OCI-LY3 (cell line): Measurements from ENCODE around the gene LILRB2.

ENCODE experiments used
- H2AFZ ChIP-seq: fragments of 200-600, 300-600 bp; shearing (Covaris generic); 2 replicates; pipeline ENCODE4 v1.6.0; 2014; ENCODE audit warnings: antibody characterized with exemption, low read depth, low read length
- H3K27ac ChIP-seq: fragments of 200-600, 300-600 bp; sonication (generic); 2 replicates; pipeline ENCODE4 v1.5.1; 2014; ENCODE audit warnings: mild to moderate bottlenecking, low read length, moderate library complexity, mixed read lengths
- H3K27me3 ChIP-seq: fragments of 200-600, 300-600 bp; sonication (generic); 2 replicates; pipeline ENCODE4 v1.6.1; 2014; ENCODE audit warnings: low read depth, low read length, mixed read lengths
- H3K36me3 ChIP-seq: fragments of 200-600, 300-600 bp; sonication (generic); replicated peaks from 2 replicates; pipeline ENCODE3; 2014; ENCODE audit warnings: low read depth, low read length, mixed read lengths
- H3K4me1 ChIP-seq: fragments of 300-600, 200-600 bp; sonication (generic); 2 replicates; pipeline ENCODE4 v1.6.1; 2014; ENCODE audit warnings: low read length, mixed read lengths
- H3K4me2 ChIP-seq: fragments of 200-600, 300-600 bp; sonication (generic); 2 replicates; pipeline ENCODE4 v1.6.1; 2014; ENCODE audit warnings: low read length, mixed read lengths
- H3K4me3 ChIP-seq: fragments of 300-600, 200-600 bp; sonication (generic); 2 replicates; pipeline ENCODE4 v1.5.1; 2014; ENCODE audit warnings: antibody characterized with exemption, mild to moderate bottlenecking, low read length, moderate library complexity
- H3K79me2 ChIP-seq: fragments of 300-600, 200-600 bp; shearing (Covaris generic); 2 replicates; pipeline ENCODE4 v1.6.1; 2014; ENCODE audit warnings: mild to moderate bottlenecking, low read length, mixed read lengths
- H3K9ac ChIP-seq: fragments of 300-600, 200-600 bp; shearing (Covaris generic); 2 replicates; pipeline ENCODE4 v1.6.0; 2014; ENCODE audit warnings: mild to moderate bottlenecking, low read length, moderate library complexity
- H3K9me3 ChIP-seq: fragments of 200-600, 300-600 bp; shearing (Covaris generic); 2 replicates; pipeline ENCODE4 v1.6.1; 2014; ENCODE audit warnings: low read length, mixed read lengths; ENCODE audit not compliant: insufficient read depth
- H4K20me1 ChIP-seq: fragments of 200-600, 300-600 bp; sonication (generic); 2 replicates; pipeline ENCODE4 v1.6.1; 2016; ENCODE audit warnings: low read length, mixed read lengths; ENCODE audit not compliant: insufficient read depth
- CTCF ChIP-seq: fragments of 200-600, 300-600 bp; sonication (generic); IDR thresholded peaks from 2 replicates; pipeline ENCODE4 v1.5.1; 2014; ENCODE audit warnings: antibody characterized with exemption, low read length, low read depth
- EZH2phosphoT487 ChIP-seq: fragments of 200-600 bp; shearing (Covaris generic); IDR thresholded peaks from 2 replicates; pipeline ENCODE4 v1.6.1; 2018; ENCODE audit warnings: antibody characterized with exemption, mixed run types, low read depth

LILRB2 gene

GRCh38 chr19:54254195-54254906, 26.6 kb downstream of the LILRB2 start:
- H3K9me3 ChIP-seq = no peaks in the 10 kb centered on the region
- H3K36me3 ChIP-seq = no peaks in the 10 kb centered on the region
- no peak overlapping the region for H2AFZ ChIP-seq
- H3K9ac ChIP-seq = no peak overlapping the region
- peaks cover 60% of the 10 kb centered on the region for H3K27me3 ChIP-seq
- no peak for TF ChIP-seq EZH2phosphoT487
- TF ChIP-seq CTCF = no peak
- H3K4me3 ChIP-seq = no peak overlapping the region
- H3K79me2 ChIP-seq = no peaks in the 10 kb centered on the region
- no peak overlapping the region for H3K4me2 ChIP-seq
- H4K20me1 ChIP-seq = no peaks in the 10 kb centered on the region
- no peak overlapping the region for H3K27ac ChIP-seq
- 0 out of 2 replicates have a peak, but pooled peaks cover 4% of the 10 kb centered on the region for H3K4me1 ChIP-seq

DNA sequence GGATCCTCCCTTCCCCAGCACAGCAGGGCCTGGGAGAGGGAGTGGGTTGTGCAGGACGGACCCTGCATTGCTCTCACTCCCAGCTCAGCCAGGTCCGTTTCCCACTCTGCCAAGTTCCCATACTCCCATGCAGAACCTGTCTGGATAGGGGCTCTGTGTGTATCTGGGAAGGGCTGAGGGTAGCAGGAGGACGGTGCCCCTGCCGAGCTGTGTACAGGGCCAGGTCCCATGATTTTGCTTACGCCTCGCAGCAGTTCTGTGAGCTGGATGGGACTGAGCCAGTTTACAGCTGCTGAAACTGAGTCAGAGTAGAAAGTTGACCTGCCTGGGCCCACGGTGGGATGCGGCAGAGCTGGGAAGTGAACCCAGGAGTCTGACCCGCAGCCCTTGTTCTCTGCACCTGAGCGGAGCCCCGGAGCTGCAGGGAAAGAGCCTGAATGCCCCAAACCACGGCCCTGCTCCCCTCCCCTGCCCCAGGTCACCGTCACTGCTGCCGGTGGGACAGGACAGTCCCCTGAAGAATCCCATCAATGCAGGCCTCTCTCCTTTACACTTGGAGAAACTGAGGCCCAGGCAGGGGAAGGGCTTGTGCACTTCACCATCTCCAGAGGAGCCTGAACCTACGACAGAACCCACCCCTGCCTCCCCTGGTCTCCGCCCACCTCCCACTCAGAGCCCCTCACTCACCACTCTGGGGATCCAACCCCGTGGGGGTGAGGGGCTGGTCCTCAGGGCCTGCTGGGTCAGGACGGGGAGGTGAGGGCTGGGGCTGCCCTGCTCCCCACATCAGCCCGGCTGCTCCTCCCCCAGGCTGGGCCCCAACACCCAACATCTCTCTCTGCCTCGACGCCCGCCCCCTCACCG, 27.3 kb downstream of the LILRB2 start:
- Histone ChIP-seq H3K9ac (no peak overlapping the region), H2AFZ (no peak overlapping the region), H3K79me2 (no peaks in the 10 kb centered on the region), H3K4me3 (no peak overlapping the region), H3K4me1 (0 out of 2 replicates have a peak, but pooled peaks cover 4% of the 10 kb centered on the region), H3K9me3 (no peaks in the 10 kb centered on the region), H3K4me2 (no peak overlapping the region), H3K27ac (no peak overlapping the region), H3K36me3 (no peaks in the 10 kb centered on the region), H3K27me3 (peaks cover 59% of the 10 kb centered on the region), H4K20me1 (no peaks in the 10 kb centered on the region)
- TF ChIP-seq EZH2phosphoT487 = no peak
- TF ChIP-seq CTCF = no peak

DNA sequence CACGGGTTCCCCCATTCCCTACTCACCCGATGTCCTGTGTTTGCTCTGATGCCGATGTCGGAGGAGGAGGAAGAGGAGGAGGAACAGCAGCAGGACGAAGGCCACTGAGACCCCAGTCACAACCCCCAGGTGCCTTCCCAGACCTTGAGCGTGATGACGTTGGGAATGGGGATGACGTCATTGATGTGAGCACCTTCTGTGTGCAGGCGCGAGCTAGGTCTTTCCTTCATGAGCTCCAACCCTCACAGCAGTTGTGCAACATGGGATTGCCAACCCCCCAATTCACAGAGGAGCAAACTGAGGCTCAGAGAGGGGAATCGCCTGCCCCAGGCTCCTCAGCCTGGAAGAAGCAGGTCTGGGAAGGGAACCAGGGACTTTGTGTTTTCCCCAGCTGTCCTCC, 28.1 kb downstream of the LILRB2 start:
- Histone ChIP-seq H3K79me2 (no peaks in the 10 kb centered on the region), H3K4me1 (peaks cover 6% of the 10 kb centered on the region), H3K9me3 (no peaks in the 10 kb centered on the region), H3K4me2 (no peak overlapping the region), H3K9ac (no peak overlapping the region), H3K27ac (no peak overlapping the region), H4K20me1 (no peaks in the 10 kb centered on the region), H3K4me3 (no peak overlapping the region), H3K27me3 (peaks cover 62% of the 10 kb centered on the region), H3K36me3 (no peaks in the 10 kb centered on the region), H2AFZ (no peak overlapping the region)
- TF ChIP-seq EZH2phosphoT487 = no peak

- Histone ChIP-seq H2AFZ (no peak overlapping the region), H3K4me3 (no peak overlapping the region), H3K27ac (no peak overlapping the region), H3K9me3 (no peaks in the 10 kb centered on the region), H3K4me1 (peaks cover 12% of the 10 kb centered on the region), H3K4me2 (no peak overlapping the region), H3K79me2 (no peaks in the 10 kb centered on the region), H4K20me1 (no peaks in the 10 kb centered on the region), H3K36me3 (no peaks in the 10 kb centered on the region), H3K9ac (no peak overlapping the region), H3K27me3 (peaks cover 56% of the 10 kb centered on the region)
- TF ChIP-seq CTCF (no peak), EZH2phosphoT487 (no peak)
Measured at GRCh38 chr19:54252243-54252642, 28.7 kb downstream of the LILRB2 start.
